A549 (cell line): Measurements from ENCODE around the gene CNTN5.
"Not testable (repeated sequence)": the region's sequence is repeated elsewhere in the genome, so short reads cannot be mapped to it uniquely, and the experiment has no call there.

ENCODE experiments used
- BHLHE40 ChIP-seq: IDR thresholded peaks from 2 replicates; pipeline ENCODE4 v1.6.1; 2012; ENCODE audit warnings: low read depth, low read length, inconsistent platforms
- CEBPB ChIP-seq, 2 experiments: fragments of >200 bp in 1 of 2; sonication (Bioruptor Twin) in 1 of 2; formaldehyde crosslinking in 1 of 2; IDR thresholded peaks; 2 replicates each; pipeline ENCODE4 v1.6.1; 2012 to 2016
- CHD2 ChIP-seq: fragments of 150-350 bp; IDR thresholded peaks from 2 replicates; pipeline ENCODE4 v1.6.1; 2014; ENCODE audit warnings: low read length; ENCODE audit not compliant: partially characterized antibody
- CTCF ChIP-seq: fragments of >200 bp; sonication (Bioruptor Twin); formaldehyde crosslinking; IDR thresholded peaks from 3 replicates; pipeline ENCODE4 v1.5.1; 2016
- ESRRA ChIP-seq: fragments of 150-350 bp; IDR thresholded peaks from 2 replicates; pipeline ENCODE4 v1.6.1; 2014; ENCODE audit warnings: mild to moderate bottlenecking, low read length, borderline replicate concordance
- JUNB ChIP-seq: fragments of >200 bp; sonication (Bioruptor Twin); formaldehyde crosslinking; IDR thresholded peaks from 2 replicates; pipeline ENCODE4 v1.6.1; 2016
- KDM1A ChIP-seq: fragments of 200-600 bp; sonication (generic); IDR thresholded peaks from 2 replicates; pipeline ENCODE4 v1.6.1; 2016; ENCODE audit warnings: low read depth, mild to moderate bottlenecking
- MAX ChIP-seq: IDR thresholded peaks from 2 replicates; pipeline ENCODE4 v1.6.1; 2012
- POLR2A ChIP-seq: IDR thresholded peaks from 2 replicates; pipeline ENCODE4 v1.6.1; 2012; ENCODE audit warnings: mild to moderate bottlenecking, low read length
- REST ChIP-seq: fragments of 200-600 bp; sonication (generic); IDR thresholded peaks from 2 replicates; pipeline ENCODE4 v1.6.1; 2016; ENCODE audit warnings: antibody characterized with exemption, mild to moderate bottlenecking, moderate library complexity
- USF2 ChIP-seq: fragments of 450-650 bp; IDR thresholded peaks from 2 replicates; pipeline ENCODE4 v1.6.1; 2014; ENCODE audit warnings: antibody characterized with exemption
- ZSCAN20 ChIP-seq: fragments of 250-450 bp; sonication (Bioruptor Pico); IDR thresholded peaks from 2 replicates; pipeline ENCODE4 v1.8.0; 2022; ENCODE audit warnings: mild to moderate bottlenecking, moderate library complexity

- TF ChIP-seq CHD2; ZSCAN20 (CRISPR knock-in tag); CTCF; USF2; ESRRA; POLR2A; REST; KDM1A; CEBPB (IDR thresholded peaks at IDR 0.05); BHLHE40; JUNB; MAX: not testable (repeated sequence)
These were observed 113.1 kb downstream of the CNTN5 start for GRCh38 chr11:99133862-99134261.
